ENCODE results near the gene KIT. TPM values are rescaled to one million over a fixed set of nuclear protein-coding genes. Genes with fewer than 3 reads are reported as not detected.

The KIT gene
- total RNA-seq, 1 donor from 2014 or later: 1.2 TPM

GRCh38 chr4:54643172-54643571 is 14.6 kb upstream of the KIT start:
- Histone ChIP-seq H3K4me1 (peaks cover 15% of the 10 kb centered on the region), H3K27me3 (ENCODE audit: low read depth) (no peaks in the 10 kb centered on the region), H3K9me3 (replicated peaks) (no peaks in the 10 kb centered on the region), H3K4me3 (no peak overlapping the region), H3K27ac (replicated peaks) (no peak overlapping the region), H3K36me3 (no peaks in the 10 kb centered on the region)
- intact Hi-C loops (cut with micrococcal nuclease): no loop called here
- DNase-seq: no peak
- TF ChIP-seq CTCF (IDR thresholded peaks at IDR 0.05; ENCODE audit: borderline replicate concordance): no peak

GRCh38 chr4:54643958-54644751 is 13.6 kb upstream of the KIT start:
- Histone ChIP-seq H3K36me3 (no peaks in the 10 kb centered on the region), H3K4me1 (peaks cover 15% of the 10 kb centered on the region), H3K9me3 (replicated peaks) (no peaks in the 10 kb centered on the region), H3K27ac (replicated peaks) (no peak overlapping the region), H3K27me3 (ENCODE audit: low read depth) (no peaks in the 10 kb centered on the region), H3K4me3 (no peak overlapping the region)
- TF ChIP-seq CTCF (IDR thresholded peaks at IDR 0.05; ENCODE audit: borderline replicate concordance): no peak
- no peak for DNase-seq
- intact Hi-C loops (cut with micrococcal nuclease): no loop called here

DNA sequence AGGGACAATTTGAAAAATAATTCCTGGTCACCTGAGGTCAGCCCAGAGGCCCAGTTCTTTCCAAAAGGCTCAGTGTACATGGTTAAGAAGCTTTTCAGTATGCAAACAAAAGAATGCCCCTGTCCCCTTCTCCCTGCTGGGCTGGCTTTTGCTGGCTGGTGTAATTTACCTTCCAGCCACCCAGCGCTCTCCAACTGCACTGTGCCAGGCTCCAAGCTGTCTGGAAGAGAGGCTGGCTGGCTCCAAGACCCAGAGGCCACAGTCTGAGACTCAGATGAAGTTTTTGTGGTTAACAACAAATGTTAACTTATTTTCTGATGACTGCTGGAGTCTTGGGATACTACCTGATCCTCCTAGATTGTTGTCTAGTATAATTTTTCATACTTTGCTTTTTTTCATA is 11.9 kb upstream of the KIT start:
- no peaks in the 10 kb centered on the region for H3K9me3 ChIP-seq (replicated peaks)
- H3K4me3 ChIP-seq: no peak overlapping the region
- no peak overlapping the region for H3K27ac ChIP-seq (replicated peaks)
- intact Hi-C loops (cut with micrococcal nuclease): no loop called here
- no peak for DNase-seq
- H3K4me1 ChIP-seq: peaks cover 15% of the 10 kb centered on the region
- no peaks in the 10 kb centered on the region for H3K27me3 ChIP-seq (ENCODE audit: low read depth)
- no peaks in the 10 kb centered on the region for H3K36me3 ChIP-seq
- no peak for TF ChIP-seq CTCF (IDR thresholded peaks at IDR 0.05; ENCODE audit: borderline replicate concordance)

- no peak for DNase-seq
- H3K9me3 ChIP-seq (replicated peaks): no peaks in the 10 kb centered on the region
- intact Hi-C loops (cut with micrococcal nuclease): no loop called here
These were observed 10.7 kb upstream of the KIT start for GRCh38 chr4:54647070-54647469.

DNA sequence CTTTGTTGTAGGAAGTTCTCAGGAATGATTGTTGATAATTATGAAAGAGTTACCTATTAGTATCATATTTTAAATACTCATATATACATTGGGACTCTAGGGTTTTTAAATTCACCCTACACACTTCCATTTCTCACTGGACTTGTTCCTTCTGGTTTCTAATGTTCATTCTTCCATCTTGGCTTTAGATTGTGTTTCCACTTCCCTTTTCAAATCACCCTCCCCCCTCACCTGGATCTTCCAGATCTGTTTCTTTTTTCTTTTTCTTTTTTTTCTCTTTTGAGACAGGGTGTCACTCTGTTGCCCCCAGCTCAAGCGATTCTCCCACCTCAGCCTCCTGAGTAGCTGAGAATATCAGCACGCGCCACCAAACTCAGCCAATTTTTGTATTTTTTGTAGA is 6.7 kb upstream of the KIT start:
- Histone ChIP-seq H3K9me3 (replicated peaks) (no peaks in the 10 kb centered on the region), H3K4me3 (no peak overlapping the region), H3K27ac (replicated peaks) (no peak overlapping the region), H3K27me3 (ENCODE audit: low read depth) (no peaks in the 10 kb centered on the region), H3K36me3 (no peaks in the 10 kb centered on the region), H3K4me1 (no peaks in the 10 kb centered on the region)
- no peak for DNase-seq
- TF ChIP-seq CTCF (IDR thresholded peaks at IDR 0.05; ENCODE audit: borderline replicate concordance): no peak
- intact Hi-C loops (cut with micrococcal nuclease): no loop called here

More at GRCh38 chr4:54647070-54647469, 10.7 kb upstream of the KIT start:
- Histone ChIP-seq H3K27me3 (ENCODE audit: low read depth) (no peaks in the 10 kb centered on the region), H3K4me3 (no peak overlapping the region), H3K36me3 (no peaks in the 10 kb centered on the region), H3K4me1 (peaks cover 15% of the 10 kb centered on the region), H3K27ac (replicated peaks) (no peak overlapping the region)
- TF ChIP-seq CTCF (IDR thresholded peaks at IDR 0.05; ENCODE audit: borderline replicate concordance): no peak
